ENCODE measurements around the gene EYA2. TPM values are rescaled to one million over a fixed set of nuclear protein-coding genes. Genes with fewer than 3 reads are reported as not detected.

Gene EYA2
- total RNA-seq, 4 donors from 2014 or later = 9.7 to 22.1 (median 14.3) TPM

- Histone ChIP-seq H3K4me1 (no peaks in the 10 kb centered on the region), H3K36me3 (peaks cover 0 to 90% (median 0%) of the 10 kb centered on the region in 3 donors), H3K27me3 (no peaks in the 10 kb centered on the region), H3K9me3 (no peaks in the 10 kb centered on the region), H3K27ac (peak overlapping the region in 2 of 4 donors; percentile 1 to 21), H3K4me3 (no peak overlapping the region)
- no peak for TF ChIP-seq POLR2A (IDR thresholded peaks at IDR 0.05)
- TF ChIP-seq CTCF (IDR thresholded peaks at IDR 0.05) = no peak
- intact Hi-C loops (cut with DNase I) = no loop called here
- no peak for DNase-seq
- 64 to 71% methylated on average over 6 of the region's 6 CpGs for WGBS, 2 donors
Measured at GRCh38 chr20:47099825-47100441, 205.3 kb downstream of the EYA2 start.

GRCh38 chr20:47102629-47103028, 208.0 kb downstream of the EYA2 start:
- intact Hi-C loops (cut with DNase I) = no loop called here
- Histone ChIP-seq H3K4me3 (no peak overlapping the region), H3K27me3 (no peaks in the 10 kb centered on the region), H3K36me3 (peaks cover 0 to 75% (median 0%) of the 10 kb centered on the region in 3 donors), H3K9me3 (no peaks in the 10 kb centered on the region), H3K4me1 (no peaks in the 10 kb centered on the region), H3K27ac (peak overlapping the region in 1 of 4 donors; percentile 30)
- DNase-seq = no peak
- WGBS, 2 donors = 72 to 90% methylated on average over 2 of the region's 2 CpGs
- TF ChIP-seq CTCF (IDR thresholded peaks at IDR 0.05) (no peak), POLR2A (IDR thresholded peaks at IDR 0.05) (no peak)

GRCh38 chr20:47106786-47107185, 212.1 kb downstream of the EYA2 start:
- no peaks in the 10 kb centered on the region for H3K27me3 ChIP-seq
- DNase-seq = no peak
- no peak overlapping the region for H3K4me3 ChIP-seq
- TF ChIP-seq CTCF (IDR thresholded peaks at IDR 0.05) (no peak), POLR2A (IDR thresholded peaks at IDR 0.05) (no peak)
- H3K9me3 ChIP-seq = peaks cover 0 to 31% (median 7%) of the 10 kb centered on the region in 3 donors
- H3K4me1 ChIP-seq = no peaks in the 10 kb centered on the region
- 62 to 81% methylated on average over 7 of the region's 7 CpGs for WGBS, 2 donors
- H3K27ac ChIP-seq = no peak overlapping the region
- intact Hi-C loops (cut with DNase I) = no loop called here
- H3K36me3 ChIP-seq = peaks cover 0 to 73% (median 0%) of the 10 kb centered on the region in 3 donors

- Histone ChIP-seq H3K4me3 (no peak overlapping the region), H3K4me1 (no peaks in the 10 kb centered on the region), H3K36me3 (peaks cover 0 to 59% (median 0%) of the 10 kb centered on the region in 3 donors), H3K27me3 (no peaks in the 10 kb centered on the region), H3K27ac (no peak overlapping the region), H3K9me3 (peaks cover 0 to 32% (median 7%) of the 10 kb centered on the region in 3 donors)
- WGBS, 2 donors = 82 to 95% methylated on average over 3 of the region's 3 CpGs
- DNase-seq = no peak
- no peak for TF ChIP-seq CTCF (IDR thresholded peaks at IDR 0.05)
- TF ChIP-seq POLR2A (IDR thresholded peaks at IDR 0.05) = no peak
- intact Hi-C loops (cut with DNase I) = no loop called here
Measured at GRCh38 chr20:47108994-47109393, 214.4 kb downstream of the EYA2 start.

GRCh38 chr20:47110819-47111218, 216.2 kb downstream of the EYA2 start:
- H3K36me3 ChIP-seq = peaks cover 0 to 69% (median 0%) of the 10 kb centered on the region in 3 donors
- DNase-seq = no peak
- H3K4me1 ChIP-seq = no peaks in the 10 kb centered on the region
- peaks cover 0 to 32% (median 7%) of the 10 kb centered on the region in 3 donors for H3K9me3 ChIP-seq
- H3K27ac ChIP-seq = no peak overlapping the region
- intact Hi-C loops (cut with DNase I) = no loop called here
- 75 to 91% methylated on average over 1 of the region's 1 CpG for WGBS, 2 donors
- TF ChIP-seq POLR2A (IDR thresholded peaks at IDR 0.05) = no peak
- no peak for TF ChIP-seq CTCF (IDR thresholded peaks at IDR 0.05)
- no peaks in the 10 kb centered on the region for H3K27me3 ChIP-seq
- H3K4me3 ChIP-seq = no peak overlapping the region
